MCF 10A (cell line): ENCODE data around the gene SDC4. TPM values are rescaled to one million over a fixed set of nuclear protein-coding genes. Genes with fewer than 3 reads are reported as not detected.

Experiments
- BruUV-seq: library from RNA; stranded (reverse); fragments of 400-500 nt; replicated peaks from 2 replicates; lab custom pipeline; 2021; lab: Mats Ljungman, UMichigan
- CTCF ChIA-PET: fragments of 300-600 bp; sonication (Branson Sonifier 250); formaldehyde crosslinking; extraction: SDS; loops from one replicate; lab custom pipeline; 2021; ENCODE audit warnings: antibody characterized with exemption, inconsistent platforms; lab: Yijun Ruan, JAX
- POLR2A ChIA-PET: fragments of 300-600, 350-650 bp; sonication (Branson Sonifier 250); formaldehyde crosslinking; extraction: SDS; loops from one replicate; lab custom pipeline; 2020; ENCODE audit warnings: antibody characterized with exemption, inconsistent platforms; lab: Yijun Ruan, JAX
- DNase-seq: peaks from one replicate; pipeline ENCODE4 v3.0.0-alpha.2; 2018; ENCODE audit not compliant: unreplicated experiment
- H3K27ac Mint-ChIP-seq: one replicate; pipeline ENCODE4 v1.8.0; 2022; ENCODE audit warnings: mild to moderate bottlenecking, low read depth, mixed read lengths; ENCODE audit not compliant: unreplicated experiment
- H3K27me3 Mint-ChIP-seq: one replicate; pipeline ENCODE4 v1.8.0; 2022; ENCODE audit warnings: mixed read lengths; ENCODE audit not compliant: insufficient read depth, unreplicated experiment
- H3K36me3 Mint-ChIP-seq: one replicate; pipeline ENCODE4 v1.8.0; 2022; ENCODE audit warnings: mild to moderate bottlenecking, moderate library complexity, mixed read lengths; ENCODE audit not compliant: insufficient read depth, unreplicated experiment
- H3K4me1 Mint-ChIP-seq: one replicate; pipeline ENCODE4 v1.8.0; 2022; ENCODE audit warnings: mixed read lengths; ENCODE audit not compliant: insufficient read depth, unreplicated experiment
- H3K4me3 Mint-ChIP-seq: one replicate; pipeline ENCODE4 v1.8.0; 2022; ENCODE audit warnings: mild to moderate bottlenecking, moderate library complexity, mixed read lengths; ENCODE audit not compliant: unreplicated experiment
- H3K9me3 Mint-ChIP-seq: one replicate; pipeline ENCODE4 v1.8.0; 2022; ENCODE audit warnings: mixed read lengths; ENCODE audit not compliant: unreplicated experiment
- intact Hi-C: fragments of 100-400 bp; cut with micrococcal nuclease; formaldehyde crosslinking; loops from 2 replicates; pipeline ENCODE4 v1.14.1; 2022
- total RNA-seq: library from RNA; stranded (reverse); gene quantifications from 2 replicates; pipeline ENCODE4 v1.2.3, GENCODE V29; 2022
- TF ChIP-seq, protein P1 (sequence below): fragments of 200-600 bp; IDR thresholded peaks from one replicate; pipeline ENCODE4 v1.8.0; 2022; ENCODE audit warnings: antibody characterized with exemption, mild to moderate bottlenecking; ENCODE audit not compliant: unreplicated experiment

Gene SDC4
- total RNA-seq, 1 experiment from 2014 or later, result 209 TPM

DNA sequence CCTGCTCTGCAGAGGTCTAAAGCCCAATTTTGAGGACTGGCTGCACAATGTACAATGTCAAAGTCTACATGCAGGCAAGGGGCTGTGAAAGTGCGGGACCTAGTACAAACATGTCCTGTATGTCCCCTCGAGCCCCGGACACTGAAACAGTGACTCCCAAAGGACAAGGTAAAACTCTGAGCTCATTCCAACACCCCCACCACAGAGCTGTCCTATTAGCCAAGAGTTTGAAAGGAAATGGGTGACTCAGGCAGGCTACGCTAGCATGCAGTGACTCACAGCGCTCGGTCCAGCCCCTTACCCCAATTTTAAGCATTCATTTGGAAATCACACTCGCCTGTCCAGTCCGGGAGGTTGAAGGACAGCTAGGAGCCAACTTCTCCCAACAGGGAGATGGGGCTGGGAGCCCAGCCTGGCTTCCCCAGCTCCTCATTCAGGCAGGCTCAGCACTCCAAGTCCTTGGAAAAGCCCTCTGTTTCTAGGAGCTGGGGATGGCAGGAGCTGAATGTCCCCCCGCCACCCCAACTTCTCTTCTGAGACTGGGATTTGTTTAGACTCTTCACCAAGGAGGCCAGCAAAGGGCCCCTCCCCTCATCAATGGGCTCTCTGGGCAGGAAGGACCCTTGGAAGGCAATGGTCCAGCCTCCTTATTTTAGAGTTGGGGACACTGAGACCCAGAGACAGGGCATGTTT, 3.9 kb downstream of the SDC4 start:
- no peaks in the 10 kb centered on the region for H3K9me3 Mint-ChIP-seq

DNA sequence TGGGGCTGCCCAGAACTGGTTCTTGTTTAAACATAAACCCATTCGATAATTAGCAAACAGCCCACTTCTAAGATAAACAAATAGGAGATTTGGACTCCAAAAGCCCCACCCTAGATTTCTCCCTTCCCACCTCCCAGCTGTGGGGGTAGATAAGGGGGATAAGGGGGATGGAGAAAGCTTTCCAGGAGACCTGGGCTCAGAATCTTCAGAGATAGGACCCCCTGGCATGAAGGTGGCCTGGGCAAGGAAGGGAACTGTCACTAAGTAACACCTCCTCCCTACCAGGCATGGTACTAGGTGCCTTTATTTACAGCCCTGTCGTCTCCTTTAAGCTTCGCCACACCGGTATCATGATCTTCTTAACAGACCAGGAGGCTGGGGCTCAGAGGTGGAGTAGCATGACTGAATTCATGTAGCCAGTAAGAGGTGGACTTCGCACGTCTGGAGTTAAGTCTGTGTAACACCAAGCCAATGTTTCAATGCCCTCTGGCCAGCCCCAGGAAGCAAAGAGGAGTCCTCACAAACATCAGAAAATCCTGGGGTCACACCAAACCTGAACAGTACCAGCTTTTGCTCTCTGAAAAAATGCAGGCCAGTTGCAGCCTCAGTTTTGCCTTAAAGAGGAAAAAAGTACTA, 4.6 kb downstream of the SDC4 start:
- ChIA-PET POLR2A (interaction anchor here (1.0 to 37.4 kb wide), 11 partner anchors 8 to 591 kb away, joined by 3 to 1328 read pairs (median 4); partner anchors contain the start of genes PCIF1, PIGT, SDC4 and SLPI), CTCF (interaction anchor here (0.7 to 9.0 kb wide), 9 partner anchors 9 to 428 kb away, joined by 3 to 82 read pairs (median 4); partner anchors contain the start of gene SYS1)
- TF ChIP-seq, protein P1, sequence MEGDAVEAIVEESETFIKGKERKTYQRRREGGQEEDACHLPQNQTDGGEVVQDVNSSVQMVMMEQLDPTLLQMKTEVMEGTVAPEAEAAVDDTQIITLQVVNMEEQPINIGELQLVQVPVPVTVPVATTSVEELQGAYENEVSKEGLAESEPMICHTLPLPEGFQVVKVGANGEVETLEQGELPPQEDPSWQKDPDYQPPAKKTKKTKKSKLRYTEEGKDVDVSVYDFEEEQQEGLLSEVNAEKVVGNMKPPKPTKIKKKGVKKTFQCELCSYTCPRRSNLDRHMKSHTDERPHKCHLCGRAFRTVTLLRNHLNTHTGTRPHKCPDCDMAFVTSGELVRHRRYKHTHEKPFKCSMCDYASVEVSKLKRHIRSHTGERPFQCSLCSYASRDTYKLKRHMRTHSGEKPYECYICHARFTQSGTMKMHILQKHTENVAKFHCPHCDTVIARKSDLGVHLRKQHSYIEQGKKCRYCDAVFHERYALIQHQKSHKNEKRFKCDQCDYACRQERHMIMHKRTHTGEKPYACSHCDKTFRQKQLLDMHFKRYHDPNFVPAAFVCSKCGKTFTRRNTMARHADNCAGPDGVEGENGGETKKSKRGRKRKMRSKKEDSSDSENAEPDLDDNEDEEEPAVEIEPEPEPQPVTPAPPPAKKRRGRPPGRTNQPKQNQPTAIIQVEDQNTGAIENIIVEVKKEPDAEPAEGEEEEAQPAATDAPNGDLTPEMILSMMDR, result no peak
- Mint-ChIP-seq H3K27ac (peak overlapping the region; percentile 93), H3K4me1 (peaks cover 62% of the 10 kb centered on the region), H3K27me3 (no peaks in the 10 kb centered on the region), H3K4me3 (peak overlapping the region; percentile 89), H3K9me3 (no peaks in the 10 kb centered on the region), H3K36me3 (peaks cover 24% of the 10 kb centered on the region)
- intact Hi-C loops, result no loop called here
- DNase-seq, result no peak
- BruUV-seq, result no TSS peak

More for the DNA sequence above, 3.9 kb downstream of the SDC4 start:
- peak overlapping the region; percentile 89 for H3K4me3 Mint-ChIP-seq
- intact Hi-C loops, result no loop called here
- H3K4me1 Mint-ChIP-seq, result peaks cover 56% of the 10 kb centered on the region
- no TSS peak for BruUV-seq
- ChIA-PET CTCF (interaction anchor here (0.7 to 9.0 kb wide), 10 partner anchors 8 to 427 kb away, joined by 3 to 82 read pairs (median 4); partner anchors contain the start of gene SYS1), POLR2A (interaction anchor here (0.6 to 37.4 kb wide), 12 partner anchors 8 to 591 kb away, joined by 3 to 1328 read pairs (median 4); partner anchors contain the start of genes PCIF1, PIGT, SDC4 and SLPI)
- TF ChIP-seq, protein P1, result no peak
- peak; percentile 94 for DNase-seq
- H3K27ac Mint-ChIP-seq, result peak overlapping the region; percentile 93
- no peaks in the 10 kb centered on the region for H3K27me3 Mint-ChIP-seq
- H3K36me3 Mint-ChIP-seq, result peaks cover 18% of the 10 kb centered on the region

DNA sequence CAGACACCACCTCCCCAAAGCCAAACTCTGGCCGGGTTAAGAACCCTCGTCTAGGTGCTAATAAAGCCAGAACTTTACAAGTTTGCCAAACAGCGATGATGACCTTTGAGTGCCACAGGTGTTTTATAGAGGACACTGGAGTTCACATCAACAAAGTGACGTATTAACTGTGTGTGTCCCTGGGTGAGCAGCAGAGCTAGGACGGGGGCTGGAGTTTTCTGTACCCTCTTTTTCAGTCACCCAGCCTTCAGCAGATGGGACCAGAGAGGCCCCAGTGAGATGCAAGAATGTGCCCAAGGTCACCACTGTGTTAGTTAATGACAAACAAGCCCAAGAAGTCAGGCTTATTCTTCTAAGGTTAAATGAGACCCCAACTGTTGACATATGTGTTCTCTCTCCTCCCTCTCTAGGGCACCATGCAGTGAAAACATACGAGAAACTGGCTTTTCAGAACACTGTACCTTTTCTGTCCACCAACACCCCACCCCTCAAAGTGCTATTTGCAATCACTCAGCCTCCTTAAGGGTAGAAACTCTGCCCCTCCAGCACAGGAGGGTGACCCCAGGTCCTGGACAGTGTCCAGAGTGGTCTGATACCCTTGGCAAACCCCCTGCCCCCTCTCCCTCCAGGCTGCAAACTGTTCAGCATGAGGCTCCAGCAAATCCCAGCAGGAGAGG, 5.2 kb downstream of the SDC4 start:
- peak overlapping the region; percentile 89 for H3K4me3 Mint-ChIP-seq
- peak overlapping the region; percentile 93 for H3K27ac Mint-ChIP-seq
- intact Hi-C loops, result no loop called here
- H3K27me3 Mint-ChIP-seq, result no peaks in the 10 kb centered on the region
- CTCF ChIA-PET, result interaction anchor here (0.7 to 9.0 kb wide), 6 partner anchors 10 to 94 kb away, joined by 3 to 82 read pairs (median 5); partner anchors contain the start of gene SYS1
- H3K4me1 Mint-ChIP-seq, result peaks cover 69% of the 10 kb centered on the region
- POLR2A ChIA-PET, result interaction anchor here (0.6 to 37.4 kb wide), 12 partner anchors 7 to 592 kb away, joined by 3 to 1328 read pairs (median 4); partner anchors contain the start of genes PCIF1, PIGT, SDC4 and SLPI
- DNase-seq, result no peak
- TF ChIP-seq, protein P1, result no peak
- no TSS peak for BruUV-seq
- H3K36me3 Mint-ChIP-seq, result peaks cover 26% of the 10 kb centered on the region
- no peaks in the 10 kb centered on the region for H3K9me3 Mint-ChIP-seq
